Stimulated activated memory B cell treated with anti-CD40 and anti-IgM and Interleukin-4, amounts not matched to agents 10 μg/mL and 1 μg/mL and 100 μg/mL, for 72 hours (primary cell): ENCODE measurements around the gene SMAD3.
A peak's percentile ranks its signal among the peaks of the same experiment; 100 is the strongest.

ENCODE experiments used
- ATAC-seq: fragments of 150-1000 bp; cut with Tn5 transposase; 2 replicates; pipeline ENCODE4 v1.10.0; 2021
- H3K27ac Mint-ChIP-seq: one replicate; pipeline ENCODE4 v1.8.0; 2022; ENCODE audit warnings: mild to moderate bottlenecking, mixed read lengths
- H3K27me3 Mint-ChIP-seq: one replicate; pipeline ENCODE4 v1.8.0; 2022; ENCODE audit warnings: mixed read lengths
- H3K36me3 Mint-ChIP-seq: one replicate; pipeline ENCODE4 v1.8.0; 2022; ENCODE audit warnings: mixed read lengths
- H3K4me1 Mint-ChIP-seq: one replicate; pipeline ENCODE4 v1.8.0; 2022; ENCODE audit warnings: mixed read lengths
- H3K4me3 Mint-ChIP-seq: one replicate; pipeline ENCODE4 v1.8.0; 2022; ENCODE audit warnings: mild to moderate bottlenecking, moderate library complexity, mixed read lengths
- H3K9me3 Mint-ChIP-seq: one replicate; pipeline ENCODE4 v1.8.0; 2022; ENCODE audit warnings: mixed read lengths

SMAD3 gene

GRCh38 chr15:67080118-67080899 is 14.9 kb downstream of the SMAD3 start:
- no peaks in the 10 kb centered on the region for H3K9me3 Mint-ChIP-seq
- peak overlapping the region; percentile 37 for H3K4me3 Mint-ChIP-seq
- H3K4me1 Mint-ChIP-seq = peaks cover 96% of the 10 kb centered on the region
- no peak for ATAC-seq
- H3K27me3 Mint-ChIP-seq = no peaks in the 10 kb centered on the region
- no peaks in the 10 kb centered on the region for H3K36me3 Mint-ChIP-seq
- no peak overlapping the region for H3K27ac Mint-ChIP-seq

DNA sequence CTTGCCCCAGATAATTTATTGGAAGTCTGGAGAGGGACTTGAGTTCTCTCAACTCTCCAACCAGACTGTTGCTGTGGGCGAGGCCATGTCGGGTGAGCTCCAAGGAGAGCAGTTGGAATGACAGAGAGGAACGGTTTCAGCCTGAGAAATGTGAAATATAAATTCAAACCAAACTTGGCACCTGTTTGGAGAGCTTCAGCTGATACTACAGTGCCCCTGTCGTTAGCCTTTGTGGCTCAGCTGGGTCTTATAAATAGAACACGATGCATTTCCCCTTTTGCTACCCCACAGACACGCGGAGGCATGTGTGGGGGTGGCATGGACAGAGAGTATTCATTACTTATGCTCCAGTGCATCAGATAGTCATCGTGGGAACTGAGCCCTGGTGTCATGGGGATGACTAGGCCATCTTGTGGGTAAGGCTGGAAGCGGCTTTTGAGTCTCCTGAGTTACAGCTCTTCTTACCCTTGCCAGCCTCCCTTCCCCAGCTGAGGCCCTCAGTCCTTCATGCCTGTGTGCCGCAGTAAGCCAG is 15.6 kb downstream of the SMAD3 start:
- ATAC-seq = peak; percentile 85
- peak overlapping the region; percentile 40 for H3K4me3 Mint-ChIP-seq
- peaks cover 97% of the 10 kb centered on the region for H3K4me1 Mint-ChIP-seq
- H3K9me3 Mint-ChIP-seq = no peaks in the 10 kb centered on the region
- no peaks in the 10 kb centered on the region for H3K27me3 Mint-ChIP-seq
- H3K36me3 Mint-ChIP-seq = no peaks in the 10 kb centered on the region
- H3K27ac Mint-ChIP-seq = no peak overlapping the region

DNA sequence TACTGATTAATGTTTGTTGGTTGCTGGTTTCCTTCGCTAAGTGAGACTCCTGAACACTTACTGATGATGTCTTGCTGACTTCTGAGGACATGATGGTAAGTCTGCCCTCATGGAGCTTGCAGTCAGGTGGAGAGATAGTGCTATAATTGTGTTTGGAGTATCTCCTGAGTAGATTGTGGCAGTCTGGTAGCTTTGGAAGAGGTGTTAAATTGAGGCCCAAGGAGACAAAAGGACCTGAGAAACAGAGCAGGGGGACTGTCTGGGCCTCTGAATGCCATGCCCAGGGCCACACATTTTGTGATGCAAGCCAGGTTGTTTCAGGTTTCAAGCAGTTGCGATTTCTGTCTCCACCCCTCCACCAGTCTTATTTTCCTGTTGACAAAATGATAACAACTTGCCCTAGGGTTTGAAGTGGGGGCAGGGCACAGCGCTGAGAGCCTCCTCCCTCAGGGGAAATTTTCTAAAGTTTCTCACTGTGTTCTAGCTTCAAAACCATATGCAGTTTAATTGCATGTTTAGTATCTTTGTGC is 16.7 kb downstream of the SMAD3 start:
- no peaks in the 10 kb centered on the region for H3K9me3 Mint-ChIP-seq
- no peaks in the 10 kb centered on the region for H3K27me3 Mint-ChIP-seq
- ATAC-seq = peak; percentile 15
- peaks cover 8% of the 10 kb centered on the region for H3K36me3 Mint-ChIP-seq
- peak overlapping the region; percentile 67 for H3K4me3 Mint-ChIP-seq
- no peak overlapping the region for H3K27ac Mint-ChIP-seq
- peaks cover 97% of the 10 kb centered on the region for H3K4me1 Mint-ChIP-seq

DNA sequence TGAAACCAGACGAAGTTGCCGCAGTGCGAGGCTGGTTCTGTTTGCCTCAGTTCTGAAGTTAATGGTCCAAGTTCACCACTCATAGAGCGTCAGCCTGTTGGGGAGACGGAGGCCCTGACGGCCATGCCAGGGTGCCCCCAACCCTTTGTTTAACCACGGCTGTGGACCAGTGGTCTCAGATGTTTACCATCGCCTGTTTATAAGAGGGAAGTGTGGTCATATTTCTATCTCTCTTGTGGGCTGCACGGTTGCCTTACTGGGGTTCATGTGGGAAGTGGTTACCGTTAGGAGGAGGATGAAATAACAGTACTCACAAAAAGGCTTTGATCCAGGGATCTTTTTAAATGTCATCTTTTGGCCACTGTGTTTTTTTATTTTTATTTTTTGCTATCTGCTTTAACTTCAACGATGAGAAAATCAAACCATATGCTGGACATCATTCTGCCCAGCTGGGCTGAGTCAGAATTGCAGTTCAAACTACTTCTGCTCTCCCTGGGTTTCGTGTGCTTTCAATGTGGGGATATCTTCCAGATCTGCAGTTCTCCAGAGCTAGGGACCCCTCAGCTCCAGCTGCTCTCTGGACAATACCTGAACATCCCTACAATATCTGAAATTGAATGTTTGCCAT is 17.8 kb downstream of the SMAD3 start:
- H3K4me3 Mint-ChIP-seq = peak overlapping the region; percentile 67
- peaks cover 8% of the 10 kb centered on the region for H3K36me3 Mint-ChIP-seq
- ATAC-seq = no peak
- no peak overlapping the region for H3K27ac Mint-ChIP-seq
- peaks cover 97% of the 10 kb centered on the region for H3K4me1 Mint-ChIP-seq
- no peaks in the 10 kb centered on the region for H3K9me3 Mint-ChIP-seq
- no peaks in the 10 kb centered on the region for H3K27me3 Mint-ChIP-seq

DNA sequence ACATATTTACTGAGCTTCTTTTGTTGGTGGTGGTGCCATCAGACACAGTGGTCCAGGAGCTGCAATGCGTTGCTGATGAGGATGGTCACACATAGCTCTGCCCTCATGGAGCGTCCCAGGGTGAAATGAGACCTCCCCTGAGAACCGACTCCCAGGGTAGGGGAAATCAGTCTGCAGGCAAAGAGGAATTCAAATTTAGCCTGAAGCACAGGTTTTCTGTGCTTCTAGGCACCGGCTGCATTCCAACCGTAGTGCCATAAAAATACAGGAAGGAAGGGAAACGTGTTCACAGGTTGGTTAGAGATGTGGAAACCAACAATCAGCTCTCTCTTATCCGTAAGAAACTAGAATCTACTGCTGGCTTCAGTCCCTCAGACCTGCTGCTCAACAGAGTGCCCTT is 19.2 kb downstream of the SMAD3 start:
- Mint-ChIP-seq H3K4me1 (peaks cover 100% of the 10 kb centered on the region), H3K4me3 (peak overlapping the region; percentile 34), H3K27me3 (no peaks in the 10 kb centered on the region), H3K9me3 (no peaks in the 10 kb centered on the region), H3K27ac (no peak overlapping the region), H3K36me3 (peaks cover 8% of the 10 kb centered on the region)
- no peak for ATAC-seq

- Mint-ChIP-seq H3K4me1 (peaks cover 100% of the 10 kb centered on the region), H3K27me3 (no peaks in the 10 kb centered on the region), H3K9me3 (no peaks in the 10 kb centered on the region), H3K4me3 (peak overlapping the region; percentile 40), H3K36me3 (peaks cover 8% of the 10 kb centered on the region), H3K27ac (no peak overlapping the region)
- ATAC-seq = peak; percentile 62
These were observed 19.9 kb downstream of the SMAD3 start for GRCh38 chr15:67085237-67085817.

DNA sequence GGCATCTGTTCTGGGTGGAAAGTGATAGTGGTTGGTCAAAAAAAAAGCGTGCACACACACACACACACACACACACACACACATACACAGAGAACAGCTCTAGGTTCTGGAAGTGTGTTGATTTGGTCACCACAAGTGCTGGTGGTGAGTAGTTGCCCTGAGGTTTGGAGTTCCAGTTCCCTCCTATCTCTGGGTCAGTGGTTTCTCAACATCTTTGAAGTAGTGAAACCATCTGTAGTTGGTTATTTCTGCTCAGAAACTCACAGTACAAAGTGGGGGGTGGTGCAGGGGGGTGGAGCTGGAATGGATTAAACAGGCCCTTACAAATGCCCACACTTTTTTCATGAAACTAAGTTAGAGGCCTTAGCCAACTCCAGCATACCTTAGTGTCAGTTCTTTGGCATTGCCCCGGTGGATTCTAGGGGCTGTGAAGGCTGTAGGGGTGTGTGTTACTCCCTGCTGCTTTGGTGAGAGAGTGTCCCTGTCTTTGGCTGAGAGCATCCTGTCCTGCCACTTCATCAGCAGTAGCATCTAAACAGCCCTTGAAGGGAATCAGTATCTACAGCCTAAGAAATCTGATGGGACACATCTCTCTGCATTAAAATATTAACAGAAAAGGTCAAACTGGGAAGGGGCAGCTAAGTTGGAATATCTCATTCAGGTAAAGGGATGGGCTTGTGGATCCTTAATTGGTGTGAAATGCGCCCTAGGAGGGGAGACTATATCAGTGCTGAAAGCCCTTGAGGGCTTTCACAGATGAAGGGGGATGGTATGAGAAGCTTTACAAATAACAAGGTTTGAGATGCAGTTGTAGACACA is 20.6 kb downstream of the SMAD3 start:
- Mint-ChIP-seq H3K4me3 (peak overlapping the region; percentile 40), H3K9me3 (no peaks in the 10 kb centered on the region), H3K36me3 (peaks cover 8% of the 10 kb centered on the region), H3K27ac (no peak overlapping the region), H3K4me1 (peaks cover 100% of the 10 kb centered on the region), H3K27me3 (no peaks in the 10 kb centered on the region)
- peak; percentile 81 for ATAC-seq

DNA sequence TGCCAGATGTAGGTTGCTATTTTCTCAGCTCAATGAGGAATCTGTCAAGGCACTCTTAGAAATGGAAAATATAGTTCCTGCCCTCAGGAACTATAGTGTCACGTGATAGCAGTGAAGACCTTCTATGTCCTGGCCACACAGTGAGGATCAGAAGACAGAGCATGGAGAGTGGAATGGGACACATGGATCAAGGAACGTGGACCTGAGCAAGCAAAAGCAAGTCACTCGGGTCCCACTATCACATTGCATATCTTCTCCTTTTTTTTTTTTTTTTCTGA is 21.2 kb downstream of the SMAD3 start:
- peaks cover 8% of the 10 kb centered on the region for H3K36me3 Mint-ChIP-seq
- no peak overlapping the region for H3K27ac Mint-ChIP-seq
- ATAC-seq = no peak
- H3K4me3 Mint-ChIP-seq = peak overlapping the region; percentile 40
- no peaks in the 10 kb centered on the region for H3K9me3 Mint-ChIP-seq
- peaks cover 100% of the 10 kb centered on the region for H3K4me1 Mint-ChIP-seq
- H3K27me3 Mint-ChIP-seq = no peaks in the 10 kb centered on the region

- Mint-ChIP-seq H3K4me3 (no peak overlapping the region), H3K9me3 (no peaks in the 10 kb centered on the region), H3K4me1 (peaks cover 100% of the 10 kb centered on the region), H3K36me3 (peaks cover 8% of the 10 kb centered on the region), H3K27ac (no peak overlapping the region), H3K27me3 (no peaks in the 10 kb centered on the region)
- no peak for ATAC-seq
These were observed 22.2 kb downstream of the SMAD3 start for GRCh38 chr15:67087507-67088172.

DNA sequence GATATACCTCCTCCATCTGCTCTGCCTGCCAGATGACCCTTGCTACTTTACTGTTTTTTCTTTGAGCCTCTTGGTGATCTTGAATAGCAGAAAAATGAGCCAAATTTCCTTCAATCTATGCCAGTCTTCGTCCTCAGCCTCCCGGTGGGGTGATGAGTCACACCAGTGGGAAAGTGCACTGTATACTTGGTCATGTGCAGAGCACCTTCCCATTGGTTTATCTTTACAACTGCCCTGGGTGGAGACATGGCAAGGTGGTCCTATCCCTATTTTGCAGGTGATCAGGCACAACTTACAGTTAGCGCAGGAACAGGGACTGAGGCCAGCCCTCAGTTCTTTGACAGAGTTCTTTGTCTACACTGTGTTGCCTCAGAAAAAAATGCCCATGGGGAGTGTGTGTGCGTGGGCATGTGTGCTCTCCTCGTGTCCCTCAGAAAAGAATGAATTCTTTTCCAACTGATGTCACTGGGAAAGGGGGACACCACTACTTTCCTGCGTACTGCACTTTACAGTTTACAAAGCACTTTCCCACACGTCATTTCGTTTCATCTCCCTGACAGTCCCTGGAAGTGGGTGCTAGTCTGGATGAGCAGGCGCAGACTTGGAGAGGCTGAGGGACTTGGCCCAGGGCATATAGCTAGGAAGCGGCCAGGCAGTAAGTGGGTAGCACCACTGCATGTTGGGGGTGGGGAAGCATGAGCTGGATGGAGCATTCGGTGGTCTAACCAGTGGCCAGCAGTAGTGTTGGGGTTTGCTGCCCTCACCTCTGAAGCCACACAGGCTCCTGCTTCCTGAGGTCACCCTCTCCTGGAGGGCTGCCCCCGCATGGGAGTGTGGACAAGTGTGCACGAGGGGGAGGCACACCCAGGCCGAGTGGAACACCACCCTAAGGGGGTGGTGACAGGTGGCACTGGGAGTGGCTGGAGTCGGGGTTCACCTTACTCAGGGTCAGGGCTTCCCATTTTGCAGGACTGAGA is 24.1 kb downstream of the SMAD3 start:
- peaks cover 100% of the 10 kb centered on the region for H3K4me1 Mint-ChIP-seq
- peaks cover 8% of the 10 kb centered on the region for H3K36me3 Mint-ChIP-seq
- no peaks in the 10 kb centered on the region for H3K27me3 Mint-ChIP-seq
- ATAC-seq = no peak
- H3K4me3 Mint-ChIP-seq = no peak overlapping the region
- no peaks in the 10 kb centered on the region for H3K9me3 Mint-ChIP-seq
- no peak overlapping the region for H3K27ac Mint-ChIP-seq

DNA sequence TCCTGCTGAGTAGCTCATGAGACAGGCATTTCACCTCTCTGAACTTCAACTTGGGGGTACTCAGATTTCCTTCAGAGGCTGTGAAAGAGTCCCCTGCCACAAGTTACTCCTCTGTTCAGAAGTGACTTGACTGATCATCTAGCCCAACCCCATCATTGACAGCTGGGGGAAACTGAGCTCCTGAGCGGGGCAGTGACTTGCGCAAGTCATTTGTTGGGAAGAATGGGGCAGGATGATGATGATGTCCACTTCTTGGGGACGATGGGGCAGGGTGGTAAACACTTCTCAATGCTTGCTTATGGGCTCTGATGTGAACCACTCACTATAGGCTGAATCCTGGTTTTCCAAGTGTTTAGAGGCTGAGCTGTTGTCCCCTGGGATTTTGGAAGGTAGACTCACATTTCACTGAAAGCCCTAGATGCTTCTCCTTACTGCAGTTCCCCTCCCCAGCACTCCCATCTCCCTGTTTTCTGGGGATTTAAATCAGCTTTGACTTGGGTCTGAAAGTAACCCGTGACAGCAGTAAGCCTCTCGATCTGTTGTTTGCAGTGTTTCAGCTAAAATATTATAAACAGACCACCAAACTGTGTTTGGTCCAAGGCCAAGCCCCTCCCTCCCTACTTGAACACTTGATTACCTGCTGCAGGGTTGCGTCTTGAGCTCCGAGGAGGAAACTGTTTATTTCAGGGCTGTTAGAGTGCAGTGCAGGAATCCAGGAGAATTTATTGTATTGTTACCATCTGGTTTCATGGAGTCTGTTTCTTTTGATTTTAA is 25.1 kb downstream of the SMAD3 start:
- peaks cover 8% of the 10 kb centered on the region for H3K36me3 Mint-ChIP-seq
- peaks cover 100% of the 10 kb centered on the region for H3K4me1 Mint-ChIP-seq
- no peaks in the 10 kb centered on the region for H3K27me3 Mint-ChIP-seq
- no peaks in the 10 kb centered on the region for H3K9me3 Mint-ChIP-seq
- no peak for ATAC-seq
- no peak overlapping the region for H3K27ac Mint-ChIP-seq
- peak overlapping the region; percentile 60 for H3K4me3 Mint-ChIP-seq

- peaks cover 97% of the 10 kb centered on the region for H3K4me1 Mint-ChIP-seq
- peak overlapping the region; percentile 60 for H3K4me3 Mint-ChIP-seq
- H3K9me3 Mint-ChIP-seq = no peaks in the 10 kb centered on the region
- no peak overlapping the region for H3K27ac Mint-ChIP-seq
- H3K27me3 Mint-ChIP-seq = no peaks in the 10 kb centered on the region
- peak; percentile 84 for ATAC-seq
- H3K36me3 Mint-ChIP-seq = peaks cover 12% of the 10 kb centered on the region
These were observed 25.9 kb downstream of the SMAD3 start for GRCh38 chr15:67091071-67091979.
